HepG2 (cell line): ENCODE results near the gene EPHA6. TPM values are rescaled to one million over a fixed set of nuclear protein-coding genes. Genes with fewer than 3 reads are reported as not detected.

Experiments used
- ATAC-seq: fragments of 200-7000 bp; cut with Tn5 transposase; 3 replicates; pipeline ENCODE4 v1.9.1; 2020; ENCODE audit warnings: mild to moderate bottlenecking, moderate library complexity
- BruUV-seq: library from RNA; stranded (reverse); fragments of 400-500 nt; replicated peaks from 2 replicates; lab custom pipeline; 2021; lab: Mats Ljungman, UMichigan
- CTCF ChIA-PET: fragments of 300-600 bp; formaldehyde crosslinking; extraction: SDS; loops from one replicate; lab custom pipeline; 2021; ENCODE audit warnings: low total read pairs, inconsistent platforms, low intra/inter-chr PET ratio; lab: Yijun Ruan, JAX
- POLR2A ChIA-PET: fragments of 350-600 bp; sonication (Branson Sonifier 250); formaldehyde crosslinking; loops from one replicate; lab custom pipeline; 2020; ENCODE audit warnings: antibody characterized with exemption, inconsistent platforms; lab: Yijun Ruan, JAX
- DNase-seq: peaks from one replicate; pipeline ENCODE4 v3.0.0-alpha.2; 2015; ENCODE audit warnings: low spot score
- FAIRE-seq: peaks from 3 replicates; lab custom pipeline; 2011; peaks lifted over from hg19 to GRCh38; lab: Jason Lieb, UNC
- H2AFZ ChIP-seq: one replicate; pipeline ENCODE4 v1.6.1; 2011; ENCODE audit warnings: low read length, inconsistent platforms
- H3K27ac ChIP-seq: fragments of 300-600 bp; 3 replicates; pipeline ENCODE4 v1.8.0; 2011; ENCODE audit warnings: mixed run types, mild to moderate bottlenecking, mixed read lengths, low read length, inconsistent platforms; ENCODE audit not compliant: insufficient read depth; ENCODE audit errors: extremely low read length
- H3K27me3 ChIP-seq, 2 experiments: fragments of 200-600 bp in 1 of 2; 2 replicates in 1 of 2; 3 replicates in 1 of 2; pipeline versions ENCODE4 v1.6.0 to v1.8.0; 2011; ENCODE audit warnings: low read length in 2 of 2, mild to moderate bottlenecking in 2 of 2, moderate library complexity in 2 of 2, inconsistent platforms in 1 of 2; ENCODE audit not compliant: insufficient read depth in 2 of 2, control insufficient read depth in 1 of 2
- H3K36me3 ChIP-seq, 2 experiments: fragments of 200-600 bp in 1 of 2; replicated peaks in 1 of 2; 2 replicates in 1 of 2; 3 replicates in 1 of 2; pipeline versions ENCODE4 v1.5.1 to v1.8.0; 2011; ENCODE audit warnings: low read length in 2 of 2, inconsistent platforms in 1 of 2; ENCODE audit not compliant: insufficient read depth in 2 of 2, control insufficient read depth in 1 of 2
- H3K4me1 ChIP-seq: 2 replicates; pipeline ENCODE4 v1.5.1; 2012; ENCODE audit warnings: low read length, inconsistent platforms; ENCODE audit not compliant: insufficient read depth
- H3K4me2 ChIP-seq: 2 replicates; pipeline ENCODE4 v1.6.0; 2011; ENCODE audit warnings: low read depth, low read length, inconsistent platforms
- H3K4me3 ChIP-seq, 3 experiments: fragments of 200-600 bp in 1 of 3; sonication (generic), shearing (Covaris generic) in 1 of 3; replicated peaks in 1 of 3; 2 replicates each; pipeline ENCODE4 v1.5.1; 2011 to 2016; ENCODE audit warnings: low read length in 3 of 3, inconsistent platforms in 2 of 3, low read depth in 2 of 3, mild to moderate bottlenecking in 2 of 3, control low read depth in 1 of 3, mixed read lengths in 1 of 3; ENCODE audit not compliant: insufficient read depth in 1 of 3
- H3K79me2 ChIP-seq: one replicate; pipeline ENCODE4 v1.6.1; 2011; ENCODE audit warnings: low read length, inconsistent platforms; ENCODE audit not compliant: insufficient read depth
- H3K9ac ChIP-seq: 2 replicates; pipeline ENCODE4 v1.6.0; 2011; ENCODE audit warnings: mild to moderate bottlenecking, low read depth, low read length, inconsistent platforms; ENCODE audit not compliant: insufficient read depth
- H3K9me3 ChIP-seq: 2 replicates; pipeline ENCODE4 v1.5.1; 2012; ENCODE audit warnings: mild to moderate bottlenecking, low read length
- H4K20me1 ChIP-seq: 2 replicates; pipeline ENCODE4 v1.6.0; 2011; ENCODE audit warnings: inconsistent platforms, mild to moderate bottlenecking, low read length, moderate library complexity; ENCODE audit not compliant: insufficient read depth
- CC2D1A ChIP-seq: sonication (generic); formaldehyde crosslinking; IDR thresholded peaks from 2 replicates; pipeline ENCODE4 v1.8.1; 2023; ENCODE audit warnings: mild to moderate bottlenecking, missing genetic modification reagents
- E2F5 ChIP-seq: sonication (generic); formaldehyde crosslinking; conservative IDR thresholded peaks from 2 replicates; pipeline ENCODE4 v1.4.0; 2020; ENCODE audit warnings: missing genetic modification reagents
- HOXA3 ChIP-seq: sonication (generic); formaldehyde crosslinking; IDR thresholded peaks from 2 replicates; pipeline ENCODE4 v1.5.0; 2020; ENCODE audit warnings: missing genetic modification reagents
- KLF11 ChIP-seq: IDR thresholded peaks from 2 replicates; pipeline ENCODE4 v1.6.1; 2016; ENCODE audit warnings: missing compliant biosample characterization
- MTERF4 ChIP-seq: sonication (generic); formaldehyde crosslinking; IDR thresholded peaks from 2 replicates; pipeline ENCODE4 v1.8.0; 2023; ENCODE audit warnings: mild to moderate bottlenecking, missing genetic modification reagents
- TP53 ChIP-seq: sonication (generic); formaldehyde crosslinking; conservative IDR thresholded peaks from 2 replicates; pipeline ENCODE4 v1.4.0; 2020; ENCODE audit warnings: missing genetic modification reagents
- U2AF1 ChIP-seq: fragments of 200-400 bp; formaldehyde crosslinking; optimal IDR thresholded peaks from 2 replicates; pipeline ENCODE3; 2017; ENCODE audit warnings: mild to moderate bottlenecking, low read depth, low read length
- UBTF ChIP-seq: sonication (generic); formaldehyde crosslinking; IDR thresholded peaks from 2 replicates; pipeline ENCODE4 v1.4.0; 2020; ENCODE audit warnings: mild to moderate bottlenecking, missing genetic modification reagents
- ZBTB21 ChIP-seq: sonication (generic); formaldehyde crosslinking; IDR thresholded peaks from 2 replicates; pipeline ENCODE4 v1.4.0; 2020; ENCODE audit warnings: missing genetic modification reagents
- ZBTB39 ChIP-seq: sonication (generic); formaldehyde crosslinking; IDR thresholded peaks from 2 replicates; pipeline ENCODE4 v1.5.0; 2020; ENCODE audit warnings: missing genetic modification reagents
- ZNF121 ChIP-seq: sonication (generic); formaldehyde crosslinking; IDR thresholded peaks from 2 replicates; pipeline ENCODE4 v1.5.0; 2020; ENCODE audit warnings: mild to moderate bottlenecking, missing genetic modification reagents
- WGBS: methylation state at CpG from one replicate; pipeline ENCODE4 v1.1.6; 2017; ENCODE audit warnings: low lambda C conversion rate; 5-methylcytosine and 5-hydroxymethylcytosine counted together
- in situ Hi-C: cut with HindIII; loops from 2 replicates; pipeline ENCODE4 v1.10.0; 2017; ENCODE audit warnings: low pct_unique_long_range_greater_than_20kb; ENCODE audit not compliant: extremely low pct_ligation_motif_present
- intact Hi-C: fragments of 100-400 bp; cut with micrococcal nuclease; formaldehyde crosslinking; loops from one replicate; pipeline ENCODE4 v1.10.0; 2022; ENCODE audit not compliant: unreplicated experiment
- polyA plus RNA-seq, 8 experiments: library from polyadenylated mRNA; depleted of rRNA in 3 of 8; stranded (reverse) in 7 of 8; unstranded in 1 of 8; fragments of >200 nt; fragmentation: Illumina TruSeq in 4 of 8; extraction: Trizol in 4 of 8; gene quantifications; 2 replicates each; pipeline versions ENCODE4 v1.2.1 to v1.2.3, GENCODE V29; 2011 to 2016; ENCODE audit warnings: low read depth in 4 of 8, missing spikeins in 1 of 8, mixed read lengths in 1 of 8; ENCODE audit not compliant: insufficient read depth in 1 of 8
- total RNA-seq, 5 experiments: library from RNA; depleted of rRNA; stranded (reverse); fragments of >200 nt; fragmentation: Illumina TruSeq; extraction: Trizol; gene quantifications; 2 replicates each; pipeline ENCODE4 v1.2.3, GENCODE V29; 2016; ENCODE audit warnings: low read depth in 1 of 5

EPHA6 gene
- total and polyA plus RNA-seq, 2 of the 13 experiments (the other 11 are each of a cell fraction or from before 2014, with no cell fraction given), result not detected

- Histone ChIP-seq H3K79me2 (no peaks in the 10 kb centered on the region), H3K9ac (no peak overlapping the region), H3K4me1 (no peaks in the 10 kb centered on the region), H3K4me3 (no peak overlapping the region), H3K36me3 (no peaks in the 10 kb centered on the region), H3K4me2 (no peak overlapping the region), H3K9me3 (no peaks in the 10 kb centered on the region), H3K27ac (no peak overlapping the region), H4K20me1 (no peaks in the 10 kb centered on the region), H3K27me3 (no peaks in the 10 kb centered on the region), H2AFZ (no peak overlapping the region)
- no peak for ATAC-seq
- WGBS, result 37% methylated on average over 5 of the region's 5 CpGs
- TF ChIP-seq TP53 (no peak), ZBTB39 (CRISPR knock-in tag) (no peak), KLF11 (no peak), HOXA3 (CRISPR knock-in tag) (no peak), U2AF1 (no peak), ZBTB21 (CRISPR knock-in tag) (no peak), UBTF (CRISPR knock-in tag) (no peak), ZNF121 (CRISPR knock-in tag) (no peak), E2F5 (CRISPR knock-in tag) (no peak), MTERF4 (CRISPR knock-in tag) (no peak), CC2D1A (CRISPR knock-in tag) (no peak)
- DNase-seq, result no peak
- BruUV-seq, result no TSS peak
- CTCF ChIA-PET, result no interaction called here
- in situ Hi-C loops (no loop called here), intact Hi-C loops (no loop called here)
- no peak for FAIRE-seq
- POLR2A ChIA-PET, result no interaction called here
Observed at GRCh38 chr3:97665896-97666295, 851.5 kb downstream of the EPHA6 start.
